NCI-H446 (cell line): Measurements from ENCODE around the gene VWDE.

Experiments used
- DNase-seq, 2 experiments: peaks; one replicate each; lab custom pipeline; 2025; lab: John Stamatoyannopoulos, UW

VWDE gene

GRCh38 chr7:12328888-12329770 is 74.5 kb downstream of the VWDE start:
- no peak for DNase-seq

DNA sequence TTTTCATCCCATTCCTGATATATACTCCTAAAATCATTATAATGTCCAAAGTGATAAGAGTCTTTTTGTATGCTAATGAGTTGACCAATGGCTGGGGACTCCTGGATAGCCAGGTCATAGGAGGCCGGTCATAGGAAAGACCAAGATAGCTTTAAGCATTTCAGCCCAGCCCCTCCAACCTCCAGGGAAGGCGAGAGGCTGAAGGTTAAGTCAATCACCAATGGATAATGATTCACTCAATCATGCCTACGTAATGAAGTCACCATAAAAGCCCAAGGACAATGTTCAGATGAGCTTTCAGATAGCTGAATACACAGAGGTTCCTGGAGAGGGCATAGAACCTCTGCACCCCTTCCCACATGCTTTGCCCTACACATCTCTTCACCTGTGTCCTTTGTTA is 75.7 kb downstream of the VWDE start:
- no peak for DNase-seq

DNA sequence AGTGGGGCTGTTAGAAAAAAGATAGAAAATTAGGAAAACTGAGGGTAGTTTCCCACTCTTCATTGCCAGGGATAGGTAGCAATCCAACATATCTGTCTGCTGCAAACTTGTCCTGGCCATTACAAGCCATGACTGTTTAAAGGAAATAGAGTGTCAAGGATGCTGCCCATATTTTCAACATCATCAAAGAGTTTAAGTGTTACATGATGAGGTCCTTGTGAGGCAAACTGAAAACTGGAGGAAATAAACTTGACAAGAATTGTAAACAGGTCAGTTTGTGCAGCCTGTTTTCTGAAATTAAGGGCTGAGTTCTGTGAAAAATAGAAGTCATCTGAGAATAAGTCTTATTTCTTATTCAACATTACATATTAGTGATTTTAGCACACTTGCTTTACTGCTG is 78.0 kb downstream of the VWDE start:
- DNase-seq: no peak

DNA sequence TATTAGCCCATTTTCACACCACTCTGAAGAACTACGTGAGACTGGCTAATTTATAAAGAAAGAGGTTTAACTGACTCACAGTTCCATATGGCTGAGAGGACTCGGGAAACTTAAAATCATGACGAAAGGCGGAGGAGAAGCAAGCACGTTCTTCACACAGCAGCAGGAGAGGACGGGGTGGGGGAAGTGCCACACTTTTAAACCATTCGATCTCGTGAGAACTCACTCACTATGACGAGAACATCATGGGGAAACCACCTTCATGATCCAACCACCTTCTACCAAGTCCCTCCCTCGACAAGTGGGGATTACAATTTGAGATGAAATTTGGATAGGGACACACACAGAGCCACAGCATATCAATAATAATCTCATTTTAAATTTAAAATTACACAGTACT is 80.2 kb downstream of the VWDE start:
- DNase-seq: no peak

DNA sequence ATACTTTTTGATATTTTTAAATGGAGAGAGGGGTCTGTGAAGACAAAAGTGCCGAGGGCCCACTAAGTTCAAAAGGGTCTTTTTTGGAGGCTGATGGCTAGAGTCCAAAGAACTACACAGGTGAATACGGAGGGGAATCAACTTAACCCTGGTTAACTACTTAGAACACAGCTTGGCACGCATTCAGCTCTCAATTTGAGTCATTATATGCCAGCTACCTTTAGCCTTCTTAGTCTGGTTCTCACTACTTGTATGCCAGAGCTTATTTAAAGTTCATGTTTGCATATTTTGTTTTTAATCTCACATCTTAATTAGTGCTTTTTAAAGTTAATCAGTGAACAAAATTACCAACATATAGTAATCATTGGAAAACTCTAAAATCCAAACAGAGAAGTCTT is 80.8 kb downstream of the VWDE start:
- DNase-seq: peak in 1 of 2 experiments; percentile 14

DNA sequence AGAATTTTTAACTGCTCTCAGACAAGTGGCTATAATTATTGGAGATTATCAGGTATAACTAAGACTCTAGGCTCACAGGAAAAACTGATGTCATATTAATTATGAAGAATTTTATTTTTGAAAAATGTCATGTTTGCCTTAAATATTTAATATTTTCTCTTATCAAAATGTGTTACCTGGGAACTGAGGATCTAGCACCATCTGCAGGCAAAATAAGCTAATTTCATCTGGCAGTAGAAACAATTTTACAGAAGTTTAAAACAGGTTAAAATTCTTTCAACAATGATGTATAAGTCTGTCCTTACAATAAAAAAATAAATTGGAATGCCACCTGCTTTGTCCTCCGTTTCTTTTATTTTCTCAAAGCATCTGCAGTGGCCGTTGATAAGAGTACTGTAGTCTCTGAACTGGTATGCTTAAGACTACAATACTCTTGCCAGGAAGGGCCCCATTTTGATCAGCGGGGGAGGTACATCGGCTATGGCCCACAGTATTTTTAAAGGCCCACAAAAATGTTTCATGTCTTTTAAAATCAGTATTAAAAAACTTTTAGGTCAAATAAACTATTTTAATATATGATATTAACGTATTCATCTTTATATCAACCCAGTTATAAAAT is 81.3 kb downstream of the VWDE start:
- DNase-seq: peak; percentile 24 to 45

- no peak for DNase-seq
Measured at GRCh38 chr7:12320987-12321647, 82.5 kb downstream of the VWDE start.

GRCh38 chr7:12320241-12320986 is 83.3 kb downstream of the VWDE start:
- DNase-seq: no peak

- DNase-seq: no peak
Measured at GRCh38 chr7:12317675-12318074, 86.0 kb downstream of the VWDE start.

- DNase-seq: no peak
Measured at GRCh38 chr7:12316925-12317324, 86.7 kb downstream of the VWDE start.

GRCh38 chr7:12315049-12315448 is 88.6 kb downstream of the VWDE start:
- peak; percentile 68 to 76 for DNase-seq

DNA sequence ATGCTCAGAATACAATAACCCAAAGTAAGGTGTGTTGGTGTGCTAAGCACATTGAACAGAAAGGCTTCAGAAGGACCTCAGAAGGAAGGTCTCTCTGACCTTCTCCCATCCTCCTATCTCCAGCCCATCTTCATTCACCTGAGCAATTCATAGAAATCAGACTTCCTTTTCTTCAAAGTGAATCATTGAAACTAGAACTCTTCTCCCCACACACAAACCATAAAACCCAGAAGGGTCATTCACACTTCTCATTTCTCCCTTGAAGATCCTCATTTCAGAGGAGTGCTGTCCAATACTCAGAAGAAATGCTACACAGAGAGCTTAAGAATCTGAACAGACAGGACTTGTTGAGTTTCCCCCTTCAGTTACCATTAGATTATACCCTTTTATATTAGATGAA is 89.5 kb downstream of the VWDE start:
- DNase-seq: no peak

DNA sequence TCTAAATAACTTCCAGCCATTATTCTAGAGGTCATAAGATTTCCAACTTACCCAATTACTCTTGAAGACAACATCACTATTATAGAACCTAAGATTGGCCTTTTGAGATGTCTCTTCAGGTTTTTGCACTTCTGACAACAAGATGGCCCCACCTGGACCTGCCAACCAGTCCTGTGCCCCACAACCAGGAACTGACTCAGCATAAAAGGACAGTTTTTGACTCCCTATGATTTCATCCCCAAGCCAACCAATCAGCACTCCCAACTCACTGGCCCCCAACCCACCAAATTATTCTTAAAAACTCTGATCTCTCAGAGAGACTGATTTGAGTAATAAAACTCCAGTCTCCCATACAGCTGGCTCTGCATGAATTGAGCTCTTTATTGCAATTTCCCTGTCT is 98.2 kb downstream of the VWDE start:
- no peak for DNase-seq

- DNase-seq: peak; percentile 83 to 97
Measured at GRCh38 chr7:12303495-12303894, 100.2 kb downstream of the VWDE start.

DNA sequence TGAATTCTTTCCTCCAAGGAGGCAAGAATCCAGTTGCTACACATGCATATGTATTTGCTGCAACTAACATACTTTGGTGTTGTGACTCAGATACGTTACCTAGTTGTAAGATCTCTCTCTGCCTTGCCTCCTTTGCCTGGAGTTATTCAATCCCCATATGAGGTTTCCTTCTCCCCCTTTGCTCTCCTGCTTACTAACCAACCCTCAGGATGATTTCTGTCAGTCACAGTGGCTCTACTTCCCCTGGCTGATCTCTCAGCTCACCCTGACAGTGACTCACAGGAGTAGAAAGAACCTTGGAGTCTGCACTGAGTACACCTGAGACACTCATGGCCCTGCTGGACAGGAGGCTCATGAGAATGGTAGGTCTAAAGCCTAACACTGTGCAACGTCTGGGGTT is 100.6 kb downstream of the VWDE start:
- DNase-seq: peak in 1 of 2 experiments; percentile 65

DNA sequence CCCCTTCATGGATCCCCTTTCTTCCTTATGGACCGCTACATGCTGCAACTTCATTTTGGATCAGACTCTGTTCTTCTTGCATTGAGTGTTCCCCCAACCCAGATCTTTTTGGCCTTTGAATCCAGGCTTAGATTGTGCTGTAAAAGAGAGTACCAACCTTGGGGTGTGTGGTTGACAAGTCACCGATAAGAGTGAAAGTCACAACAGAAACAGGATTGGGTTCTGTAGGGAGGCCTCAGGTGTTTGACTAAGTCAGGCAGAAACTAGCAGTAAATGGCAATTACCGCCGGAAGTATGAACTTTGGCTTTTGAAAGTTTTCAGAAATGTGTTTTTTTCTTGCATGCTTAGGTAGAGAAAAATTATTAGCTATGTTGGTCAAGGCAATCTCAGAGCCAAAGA is 103.2 kb downstream of the VWDE start:
- no peak for DNase-seq

- DNase-seq: no peak
Measured at GRCh38 chr7:12299367-12299766, 104.3 kb downstream of the VWDE start.

GRCh38 chr7:12297283-12298108 is 106.2 kb downstream of the VWDE start:
- DNase-seq: no peak

DNA sequence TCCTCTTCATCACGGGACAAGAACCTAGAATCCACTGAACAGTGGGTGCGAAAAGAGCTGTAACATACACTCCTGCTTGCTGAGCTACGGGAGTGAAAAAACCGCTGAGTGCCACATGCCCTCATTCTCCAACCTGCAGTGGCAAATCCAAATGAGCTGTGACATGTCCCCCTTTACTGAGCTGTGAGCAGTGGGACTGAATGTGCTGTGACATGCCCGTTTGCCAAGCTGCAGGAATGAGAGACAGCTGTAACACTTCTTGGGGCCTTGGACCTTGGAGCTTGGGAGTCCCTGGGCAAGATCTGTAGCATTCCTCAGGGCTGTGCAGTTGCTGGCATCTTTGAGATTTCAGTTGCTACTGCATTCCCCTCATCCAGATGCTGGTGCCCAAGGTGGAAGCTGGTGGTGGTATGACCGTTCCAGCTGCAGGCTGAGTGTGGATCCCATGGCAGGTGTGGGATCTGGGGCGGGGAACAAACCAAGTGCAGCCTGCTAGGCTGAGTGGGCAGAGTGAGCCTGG is 107.6 kb downstream of the VWDE start:
- DNase-seq: no peak

DNA sequence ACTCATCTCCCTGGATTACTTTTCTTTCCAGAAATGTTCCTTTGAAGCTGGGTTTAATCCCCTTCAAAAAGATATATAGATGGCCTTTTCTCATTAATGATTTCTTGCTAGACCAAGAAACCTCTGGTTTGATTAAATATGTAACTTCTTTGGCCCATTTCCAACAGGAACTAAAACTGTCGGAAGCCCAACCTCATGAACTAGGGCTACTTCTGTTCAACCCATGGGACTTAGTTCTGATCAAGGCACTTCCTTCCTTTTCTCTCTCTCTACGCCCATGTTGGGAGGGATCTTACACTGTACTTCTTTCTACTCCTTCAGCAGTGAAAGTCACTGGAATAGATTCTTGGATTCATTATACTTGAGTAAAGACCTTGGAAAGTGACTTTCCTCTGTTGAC is 109.0 kb downstream of the VWDE start:
- no peak for DNase-seq

DNA sequence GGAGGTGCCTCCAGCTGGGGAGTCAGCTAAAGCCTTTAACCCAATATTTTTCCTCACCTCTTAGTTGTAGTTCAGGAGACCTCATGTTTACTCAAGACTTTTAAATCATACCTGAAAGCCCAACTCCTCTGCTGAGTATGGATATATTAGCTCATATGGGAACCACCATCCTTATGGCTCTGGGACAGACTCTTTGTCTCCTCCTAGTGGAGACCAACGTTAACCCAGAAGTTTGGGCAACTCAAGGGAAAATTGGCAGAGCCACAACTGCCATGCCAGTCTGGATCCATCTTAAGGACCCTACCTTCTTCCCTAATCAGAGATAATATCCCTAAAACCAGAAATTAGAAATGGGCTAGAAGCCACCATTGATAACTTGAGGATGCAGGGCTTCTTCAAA is 111.8 kb downstream of the VWDE start:
- peak in 1 of 2 experiments; percentile 16 for DNase-seq
